Sigmoid colon (tissue), 7 donors: ENCODE results near the gene SUGP1. TPM values are rescaled to one million over a fixed set of nuclear protein-coding genes. Genes with fewer than 3 reads are reported as not detected.

Experiments used
- DNase-seq: peaks from one replicate; pipeline ENCODE4 v3.0.0-alpha.2; 2019
- H3K27ac ChIP-seq, 4 donors: fragments of 200-600 bp; sonication (generic); one replicate each; pipeline ENCODE4 v1.5.1; 2016 to 2019; ENCODE audit warnings: mild to moderate bottlenecking in 1 of 4
- H3K27me3 ChIP-seq, 3 donors: fragments of 200-600 bp; sonication (generic); one replicate each; pipeline ENCODE4 v1.5.1; 2019; ENCODE audit warnings: mild to moderate bottlenecking in 1 of 3
- H3K36me3 ChIP-seq, 4 donors: fragments of 200-600 bp; sonication (generic); one replicate each; pipeline ENCODE4 v1.5.1; 2016 to 2019
- H3K4me1 ChIP-seq, 4 donors: fragments of 200-600 bp; sonication (generic); one replicate each; pipeline ENCODE4 v1.5.1; 2017 to 2019
- H3K4me3 ChIP-seq, 4 donors: fragments of 200-600 bp; sonication (generic); one replicate each; pipeline ENCODE4 v1.5.1; 2017 to 2019; ENCODE audit warnings: mild to moderate bottlenecking in 2 of 4, moderate library complexity in 1 of 4
- H3K9me3 ChIP-seq, 4 donors: fragments of 200-600 bp in 3 of 4; sonication (generic) in 3 of 4; one replicate each; pipeline versions ENCODE4 v1.5.1 to v1.6.1; 2013 to 2019
- CTCF ChIP-seq, 4 experiments: fragments of 450-650 bp in 3 of 4; fragments of 200-600 bp in 1 of 4; IDR thresholded peaks; one replicate each; pipeline ENCODE4 v1.5.1; 2016 to 2019; ENCODE audit warnings: antibody characterized with exemption in 4 of 4, mild to moderate bottlenecking in 3 of 4, moderate library complexity in 2 of 4
- EP300 ChIP-seq, 4 donors: sonication (generic); formaldehyde crosslinking; IDR thresholded peaks; one replicate each; pipeline ENCODE4 v1.6.1; 2017; ENCODE audit warnings: antibody characterized with exemption in 4 of 4
- POLR2A ChIP-seq, 2 donors: fragments of 450-650 bp; IDR thresholded peaks; one replicate each; pipeline ENCODE4 v1.6.1; 2016; ENCODE audit warnings: antibody characterized with exemption in 2 of 2, mild to moderate bottlenecking in 2 of 2, moderate library complexity in 2 of 2
- POLR2AphosphoS5 ChIP-seq, 4 donors: sonication (generic); formaldehyde crosslinking; IDR thresholded peaks; one replicate each; pipeline ENCODE4 v1.6.1; 2017; ENCODE audit warnings: antibody characterized with exemption in 4 of 4
- WGBS, 2 donors: extraction: QIAGEN DNeasy Blood & Tissue Kit; methylation state at CpG; one replicate each; pipeline ENCODE4 v1.1.7; 2013; 5-methylcytosine and 5-hydroxymethylcytosine counted together
- intact Hi-C: fragments of 100-400 bp; cut with DNase I; formaldehyde crosslinking; loops from one replicate; pipeline ENCODE4 v1.15.1; 2023
- polyA plus RNA-seq, 3 donors: library from polyadenylated mRNA; stranded (reverse); fragments of 200-250 nt; gene quantifications; one replicate each; pipeline ENCODE4 v1.2.3, GENCODE V29; 2013
- total RNA-seq, 4 donors: library from RNA; depleted of rRNA; stranded (reverse); fragments of >200 nt; gene quantifications; one replicate each; pipeline ENCODE4 v1.1.0, GENCODE V29; 2016
- donor health status: healthy with polysubstance abuse.
- donor health status: Bipolar disorder and iron deficiency.
- donor health status: healthy.

Gene SUGP1
- total RNA-seq = 10 to 100 TPM; 28.8 to 51.0 (median 36.8) TPM
- polyA plus RNA-seq = 10 to 100 TPM; 21.0 to 36.7 (median 29.6) TPM

GRCh38 chr19:19320361-19321140, at the start of gene SUGP1, which contains the start of gene MAU2:
SUGP1 (minus strand) TSS chr19:19320509; CDS start chr19:19320496, 13 bp downstream.
MAU2 (plus strand) TSS chr19:19320829; CDS start chr19:19320860, 31 bp downstream.
- H3K4me1 ChIP-seq = peaks cover 0 to 51% (median 34%) of the 10 kb centered on the region in 4 donors
- intact Hi-C loops = loop anchor here (1.0 to 5.0 kb wide), 2 partner anchors 37 to 128 kb away; partner anchors contain the start of genes BORCS8 and RFXANK
- peaks cover 15 to 33% (median 22%) of the 10 kb centered on the region in 4 donors for H3K36me3 ChIP-seq
- no peaks in the 10 kb centered on the region for H3K9me3 ChIP-seq
- 0% methylated on average over 67 of the region's 67 CpGs for WGBS, 2 donors
- peak; percentile 92 for DNase-seq
- peak within 1 kb of the TSS; percentile 86 to 100 (median 100) for H3K4me3 ChIP-seq
- H3K27me3 ChIP-seq = no peaks in the 10 kb centered on the region
- TF ChIP-seq CTCF (IDR thresholded peaks at IDR 0.05) (peak in 3 of 4 experiments; percentile 27 to 43 (median 42)), POLR2A (IDR thresholded peaks at IDR 0.05) (no peak), POLR2AphosphoS5 (IDR thresholded peaks at IDR 0.05) (peak; percentile 53 to 77 (median 68))
- peak within 1 kb of the TSS; percentile 86 to 94 (median 92) for H3K27ac ChIP-seq

- Histone ChIP-seq H3K4me1 (peaks cover 0 to 12% (median 5%) of the 10 kb centered on the region in 4 donors), H3K4me3 (no peak overlapping the region), H3K27me3 (no peaks in the 10 kb centered on the region), H3K9me3 (no peaks in the 10 kb centered on the region), H3K27ac (no peak overlapping the region), H3K36me3 (no peaks in the 10 kb centered on the region)
- intact Hi-C loops = loop anchor here (5.0 kb wide), 1 partner anchor 39 kb away; the partner anchor contains the start of gene GATAD2A
- TF ChIP-seq POLR2A (IDR thresholded peaks at IDR 0.05) = no peak
- TF ChIP-seq POLR2AphosphoS5 (IDR thresholded peaks at IDR 0.05) = no peak
- TF ChIP-seq CTCF (IDR thresholded peaks at IDR 0.05) = no peak
- WGBS, 2 donors = 86 to 91% methylated on average over 7 of the region's 7 CpGs
- no peak for DNase-seq
Measured at GRCh38 chr19:19368087-19368486, 47.8 kb upstream of the SUGP1 start.

GRCh38 chr19:19366434-19367396, 46.4 kb upstream of the SUGP1 start:
- Histone ChIP-seq H3K36me3 (no peaks in the 10 kb centered on the region), H3K9me3 (no peaks in the 10 kb centered on the region), H3K27ac (peak overlapping the region in 3 of 4 donors; percentile 25 to 33 (median 27)), H3K4me1 (peaks cover 0 to 12% (median 5%) of the 10 kb centered on the region in 4 donors), H3K4me3 (no peak overlapping the region), H3K27me3 (no peaks in the 10 kb centered on the region)
- peak; percentile 88 to 96 (median 93) for TF ChIP-seq CTCF (IDR thresholded peaks at IDR 0.05)
- TF ChIP-seq POLR2AphosphoS5 (IDR thresholded peaks at IDR 0.05) = peak in 1 of 4 donors; percentile 25
- TF ChIP-seq POLR2A (IDR thresholded peaks at IDR 0.05) = no peak
- intact Hi-C loops = loop anchor here (1.0 to 5.0 kb wide), 2 partner anchors 41 to 124 kb away; partner anchors contain the start of gene GATAD2A
- DNase-seq = no peak
- 26 to 48% methylated on average over 18 of the region's 18 CpGs for WGBS, 2 donors

GRCh38 chr19:19362075-19362474, 41.8 kb upstream of the SUGP1 start:
- no peaks in the 10 kb centered on the region for H3K9me3 ChIP-seq
- intact Hi-C loops = no loop called here
- WGBS, 2 donors = 94% methylated on average over 4 of the region's 4 CpGs
- H3K4me1 ChIP-seq = peaks cover 0 to 20% (median 9%) of the 10 kb centered on the region in 4 donors
- peak overlapping the region in 1 of 4 donors; percentile 66 for H3K27ac ChIP-seq
- H3K36me3 ChIP-seq = peaks cover 0 to 13% (median under 1%) of the 10 kb centered on the region in 4 donors
- H3K27me3 ChIP-seq = no peaks in the 10 kb centered on the region
- TF ChIP-seq POLR2AphosphoS5 (IDR thresholded peaks at IDR 0.05) = no peak
- no peak for TF ChIP-seq CTCF (IDR thresholded peaks at IDR 0.05)
- no peak for TF ChIP-seq EP300 (IDR thresholded peaks at IDR 0.05)
- no peak for TF ChIP-seq POLR2A (IDR thresholded peaks at IDR 0.05)
- no peak overlapping the region for H3K4me3 ChIP-seq
- no peak for DNase-seq
